GM21381 (cell line): ENCODE data around the gene RDH16.
"Not testable (repeated sequence)": the region's sequence is repeated elsewhere in the genome, so short reads cannot be mapped to it uniquely, and the experiment has no call there.

ENCODE experiments used
- ATAC-seq: cut with Tn5 transposase; IDR thresholded peaks from one replicate; pipeline ENCODE4 v1.9.1; 2021; ENCODE audit warnings: mild to moderate bottlenecking, moderate library complexity; ENCODE audit not compliant: unreplicated experiment

Gene RDH16

GRCh38 chr12:56989861-56990610 is 32.6 kb upstream of the RDH16 start:
- ATAC-seq, result no peak

- ATAC-seq, result no peak
These were observed 30.9 kb upstream of the RDH16 start for GRCh38 chr12:56988207-56988739.

GRCh38 chr12:56987551-56988053 is 30.2 kb upstream of the RDH16 start:
- no peak for ATAC-seq

- ATAC-seq, result no peak
These were observed 29.6 kb upstream of the RDH16 start for GRCh38 chr12:56987011-56987410.

- ATAC-seq, result not testable (repeated sequence)
These were observed 28.3 kb upstream of the RDH16 start for GRCh38 chr12:56985714-56986113.

GRCh38 chr12:56983386-56983785 is 26.0 kb upstream of the RDH16 start:
- ATAC-seq, result no peak

- not testable (repeated sequence) for ATAC-seq
These were observed 25.3 kb upstream of the RDH16 start for GRCh38 chr12:56982578-56983236.

- no peak for ATAC-seq
These were observed 23.6 kb upstream of the RDH16 start for GRCh38 chr12:56980941-56981530.

GRCh38 chr12:56980268-56980667 is 22.9 kb upstream of the RDH16 start:
- ATAC-seq, result no peak

- ATAC-seq, result no peak
These were observed 22.2 kb upstream of the RDH16 start for GRCh38 chr12:56979628-56980027.

- no peak for ATAC-seq
These were observed 21.2 kb upstream of the RDH16 start for GRCh38 chr12:56978397-56979138.

- ATAC-seq, result not testable (repeated sequence)
These were observed 20.0 kb upstream of the RDH16 start for GRCh38 chr12:56977361-56977760.

GRCh38 chr12:56974224-56974623 is 16.8 kb upstream of the RDH16 start:
- not testable (repeated sequence) for ATAC-seq

GRCh38 chr12:56968910-56969309 is 11.5 kb upstream of the RDH16 start:
- not testable (repeated sequence) for ATAC-seq

- not testable (repeated sequence) for ATAC-seq
These were observed 8.7 kb upstream of the RDH16 start for GRCh38 chr12:56965997-56966642.

GRCh38 chr12:56965124-56965523 is 7.7 kb upstream of the RDH16 start:
- not testable (repeated sequence) for ATAC-seq

- not testable (repeated sequence) for ATAC-seq
These were observed 6.1 kb upstream of the RDH16 start for GRCh38 chr12:56963557-56963956.

GRCh38 chr12:56962247-56962646 is 4.8 kb upstream of the RDH16 start:
- not testable (repeated sequence) for ATAC-seq

GRCh38 chr12:56958422-56958821 is 1.0 kb upstream of the RDH16 start:
- no peak for ATAC-seq

- no peak for ATAC-seq
These were observed 1.7 kb downstream of the RDH16 start for GRCh38 chr12:56955631-56956256.
